GM12874 (cell line): ENCODE measurements around the gene HOGA1.

ENCODE experiments used
- CTCF ChIP-seq: IDR thresholded peaks from 2 replicates; pipeline ENCODE4 v1.5.1; 2011; ENCODE audit warnings: low read depth, mild to moderate bottlenecking, control low read depth, low read length, moderate library complexity; ENCODE audit not compliant: insufficient read depth

HOGA1 gene

GRCh38 chr10:97627731-97628130, 43.5 kb downstream of the HOGA1 start:
- TF ChIP-seq CTCF = no peak

- no peak for TF ChIP-seq CTCF
Observed at GRCh38 chr10:97628228-97628627, 44.0 kb downstream of the HOGA1 start.

- no peak for TF ChIP-seq CTCF
Observed at GRCh38 chr10:97629289-97629688, 45.1 kb downstream of the HOGA1 start.

- TF ChIP-seq CTCF = no peak
Observed at GRCh38 chr10:97631098-97631497, 46.9 kb downstream of the HOGA1 start.

GRCh38 chr10:97632949-97633884, 49.0 kb downstream of the HOGA1 start, which contains the start of gene MORN4:
Gene MORN4 (minus strand): TSS chr10:97633500. CDS start chr10:97619653, 13,847 bp downstream.
- no peak for TF ChIP-seq CTCF

GRCh38 chr10:97633921-97634320, 49.7 kb downstream of the HOGA1 start:
- peak; percentile 39; the same call in 1 of the 2 replicates for TF ChIP-seq CTCF

- no peak for TF ChIP-seq CTCF
Observed at GRCh38 chr10:97635577-97635976, 51.4 kb downstream of the HOGA1 start.
